PC-3 (cell line): ENCODE measurements around the gene ZNF559.

Source experiments
- EZH2 ChIP-seq: fragments of 300-600 bp; sonication (generic); IDR thresholded peaks from one replicate; pipeline ENCODE4 v1.6.1; 2017; ENCODE audit warnings: antibody characterized with exemption, mild to moderate bottlenecking, low read length; ENCODE audit not compliant: unreplicated experiment
- TF ChIP-seq, protein P1 (sequence below): fragments of 300-600 bp; sonication (generic); conservative IDR thresholded peaks from 2 replicates; pipeline ENCODE4 v1.5.1; 2017; ENCODE audit warnings: antibody characterized with exemption, low read depth, mild to moderate bottlenecking, low read length

DNA sequence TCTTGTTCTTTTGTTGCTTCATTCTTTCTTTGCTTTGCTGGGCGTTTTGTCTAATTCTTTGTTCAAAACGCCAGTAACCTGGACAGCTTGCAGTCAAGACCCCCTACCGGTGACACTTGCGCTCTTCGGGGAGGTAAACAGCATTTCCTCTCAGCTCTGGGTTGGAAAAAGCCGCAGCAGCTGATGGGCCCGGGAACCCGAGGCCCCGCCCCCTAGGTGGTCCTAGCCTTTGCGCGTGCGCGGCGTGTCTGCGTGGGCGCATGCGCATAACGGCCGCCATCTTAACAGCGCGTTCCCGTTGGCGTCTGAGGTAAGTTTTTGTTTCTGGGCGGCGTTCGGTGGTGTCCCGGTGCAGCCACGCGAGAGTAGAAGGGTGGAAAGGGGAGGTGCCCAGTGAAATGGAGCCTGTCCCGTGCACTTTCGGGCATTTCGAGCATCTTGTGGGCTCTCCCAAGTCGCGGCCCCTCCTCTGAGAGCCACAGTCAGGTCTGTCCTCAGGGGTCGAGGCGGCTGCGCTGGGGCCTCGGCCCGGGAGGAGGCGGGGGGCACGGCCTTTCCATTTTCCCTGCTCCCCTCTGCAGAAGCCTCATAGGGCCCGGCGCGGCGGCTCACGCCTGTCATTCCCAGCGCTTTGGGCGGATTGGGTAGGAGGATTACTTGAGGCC lies at the start of gene ZNF559:
- TF ChIP-seq EZH2 = no peak
- TF ChIP-seq, protein P1, sequence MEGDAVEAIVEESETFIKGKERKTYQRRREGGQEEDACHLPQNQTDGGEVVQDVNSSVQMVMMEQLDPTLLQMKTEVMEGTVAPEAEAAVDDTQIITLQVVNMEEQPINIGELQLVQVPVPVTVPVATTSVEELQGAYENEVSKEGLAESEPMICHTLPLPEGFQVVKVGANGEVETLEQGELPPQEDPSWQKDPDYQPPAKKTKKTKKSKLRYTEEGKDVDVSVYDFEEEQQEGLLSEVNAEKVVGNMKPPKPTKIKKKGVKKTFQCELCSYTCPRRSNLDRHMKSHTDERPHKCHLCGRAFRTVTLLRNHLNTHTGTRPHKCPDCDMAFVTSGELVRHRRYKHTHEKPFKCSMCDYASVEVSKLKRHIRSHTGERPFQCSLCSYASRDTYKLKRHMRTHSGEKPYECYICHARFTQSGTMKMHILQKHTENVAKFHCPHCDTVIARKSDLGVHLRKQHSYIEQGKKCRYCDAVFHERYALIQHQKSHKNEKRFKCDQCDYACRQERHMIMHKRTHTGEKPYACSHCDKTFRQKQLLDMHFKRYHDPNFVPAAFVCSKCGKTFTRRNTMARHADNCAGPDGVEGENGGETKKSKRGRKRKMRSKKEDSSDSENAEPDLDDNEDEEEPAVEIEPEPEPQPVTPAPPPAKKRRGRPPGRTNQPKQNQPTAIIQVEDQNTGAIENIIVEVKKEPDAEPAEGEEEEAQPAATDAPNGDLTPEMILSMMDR = peak; percentile 38; the same call in 1 of the 2 replicates
